ENCODE measurements around the gene CXADR.

CXADR gene

GRCh38 chr21:17542371-17543011, 29.6 kb downstream of the CXADR start:
- Histone ChIP-seq H3K4me3 (ENCODE audit: low read length) (no peak overlapping the region), H3K36me3 (replicated peaks; ENCODE audit: low read depth, low read length) (no peaks in the 10 kb centered on the region), H3K79me2 (ENCODE audit: low read length) (no peaks in the 10 kb centered on the region), H3K4me2 (ENCODE audit: low read length) (no peak overlapping the region), H2AFZ (ENCODE audit: low read depth, low read length) (no peak overlapping the region), H4K20me1 (ENCODE audit: insufficient read depth, low read length) (no peaks in the 10 kb centered on the region), H3K9me3 (ENCODE audit: insufficient read depth, low read length) (no peaks in the 10 kb centered on the region), H3K27ac (ENCODE audit: low read length) (no peak overlapping the region), H3K9ac (ENCODE audit: low read length) (no peak overlapping the region), H3K4me1 (ENCODE audit: low read length) (peaks cover 13% of the 10 kb centered on the region), H3K27me3 (ENCODE audit: low read depth, low read length) (no peaks in the 10 kb centered on the region)
- TF ChIP-seq EZH2phosphoT487 (IDR thresholded peaks at IDR 0.05; ENCODE audit: low read depth), result no peak
- no peak for TF ChIP-seq CTCF (IDR thresholded peaks at IDR 0.05; ENCODE audit: low read depth, low read length)

- Histone ChIP-seq H3K36me3 (replicated peaks; ENCODE audit: low read depth, low read length) (no peaks in the 10 kb centered on the region), H4K20me1 (ENCODE audit: insufficient read depth, low read length) (no peaks in the 10 kb centered on the region), H3K9me3 (ENCODE audit: insufficient read depth, low read length) (no peaks in the 10 kb centered on the region), H3K79me2 (ENCODE audit: low read length) (no peaks in the 10 kb centered on the region), H3K27me3 (ENCODE audit: low read depth, low read length) (no peaks in the 10 kb centered on the region), H3K4me1 (ENCODE audit: low read length) (peaks cover 3% of the 10 kb centered on the region), H3K4me2 (ENCODE audit: low read length) (no peak overlapping the region), H2AFZ (ENCODE audit: low read depth, low read length) (no peak overlapping the region), H3K9ac (ENCODE audit: low read length) (no peak overlapping the region), H3K4me3 (ENCODE audit: low read length) (no peak overlapping the region), H3K27ac (ENCODE audit: low read length) (no peak overlapping the region)
- no peak for TF ChIP-seq EZH2phosphoT487 (IDR thresholded peaks at IDR 0.05; ENCODE audit: low read depth)
- TF ChIP-seq CTCF (IDR thresholded peaks at IDR 0.05; ENCODE audit: low read depth, low read length), result no peak
Measured at GRCh38 chr21:17545007-17545406, 32.2 kb downstream of the CXADR start.

- H2AFZ ChIP-seq (ENCODE audit: low read depth, low read length), result no peak overlapping the region
- no peaks in the 10 kb centered on the region for H3K9me3 ChIP-seq (ENCODE audit: insufficient read depth, low read length)
- 0 out of 2 replicates have a peak, but pooled peaks cover 3% of the 10 kb centered on the region for H3K4me1 ChIP-seq (ENCODE audit: low read length)
- TF ChIP-seq EZH2phosphoT487 (IDR thresholded peaks at IDR 0.05; ENCODE audit: low read depth) (no peak), CTCF (IDR thresholded peaks at IDR 0.05; ENCODE audit: low read depth, low read length) (no peak)
- no peak overlapping the region for H3K9ac ChIP-seq (ENCODE audit: low read length)
- no peak overlapping the region for H3K27ac ChIP-seq (ENCODE audit: low read length)
- H3K27me3 ChIP-seq (ENCODE audit: low read depth, low read length), result no peaks in the 10 kb centered on the region
- no peaks in the 10 kb centered on the region for H4K20me1 ChIP-seq (ENCODE audit: insufficient read depth, low read length)
- H3K4me2 ChIP-seq (ENCODE audit: low read length), result no peak overlapping the region
- H3K79me2 ChIP-seq (ENCODE audit: low read length), result no peaks in the 10 kb centered on the region
- H3K4me3 ChIP-seq (ENCODE audit: low read length), result no peak overlapping the region
- H3K36me3 ChIP-seq (replicated peaks; ENCODE audit: low read depth, low read length), result no peaks in the 10 kb centered on the region
Measured at GRCh38 chr21:17548262-17548661, 35.4 kb downstream of the CXADR start.

- no peak overlapping the region for H3K9ac ChIP-seq (ENCODE audit: low read length)
- peaks cover 4% of the 10 kb centered on the region for H3K4me1 ChIP-seq (ENCODE audit: low read length)
- no peak overlapping the region for H3K4me3 ChIP-seq (ENCODE audit: low read length)
- no peaks in the 10 kb centered on the region for H3K79me2 ChIP-seq (ENCODE audit: low read length)
- H3K9me3 ChIP-seq (ENCODE audit: insufficient read depth, low read length), result no peaks in the 10 kb centered on the region
- no peak overlapping the region for H2AFZ ChIP-seq (ENCODE audit: low read depth, low read length)
- no peaks in the 10 kb centered on the region for H3K27me3 ChIP-seq (ENCODE audit: low read depth, low read length)
- no peaks in the 10 kb centered on the region for H4K20me1 ChIP-seq (ENCODE audit: insufficient read depth, low read length)
- no peak overlapping the region for H3K27ac ChIP-seq (ENCODE audit: low read length)
- no peaks in the 10 kb centered on the region for H3K36me3 ChIP-seq (replicated peaks; ENCODE audit: low read depth, low read length)
- TF ChIP-seq EZH2phosphoT487 (IDR thresholded peaks at IDR 0.05; ENCODE audit: low read depth), result no peak
- TF ChIP-seq CTCF (IDR thresholded peaks at IDR 0.05; ENCODE audit: low read depth, low read length), result no peak
- no peak overlapping the region for H3K4me2 ChIP-seq (ENCODE audit: low read length)
Measured at GRCh38 chr21:17550671-17551308, 37.9 kb downstream of the CXADR start.

Measured in OCI-LY3 (cell line).